GM23248 (cell line): ENCODE results near the gene MKRN3. TPM values are rescaled to one million over a fixed set of nuclear protein-coding genes. Genes with fewer than 3 reads are reported as not detected.
A peak's percentile ranks its signal among the peaks of the same experiment; 100 is the strongest.

Source experiments
- DNase-seq: peaks from one replicate; pipeline ENCODE4 v3.0.0-alpha.2; 2015
- H2AFZ ChIP-seq: fragments of 200-600 bp; sonication (generic); 2 replicates; pipeline ENCODE4 v1.6.1; 2016; ENCODE audit warnings: antibody characterized with exemption
- H3F3A ChIP-seq: fragments of 200-600 bp; sonication (generic); 2 replicates; pipeline ENCODE4 v1.6.1; 2016; ENCODE audit warnings: mild to moderate bottlenecking, antibody characterized with exemption, mixed run types; ENCODE audit not compliant: insufficient read depth
- H3K27ac ChIP-seq: fragments of 200-600 bp; sonication (generic); 2 replicates; pipeline ENCODE4 v1.5.1; 2016; ENCODE audit warnings: mild to moderate bottlenecking
- H3K27me3 ChIP-seq: fragments of 200-600 bp; sonication (generic); replicated peaks from 2 replicates; pipeline ENCODE4 v1.6.1; 2016; ENCODE audit warnings: mild to moderate bottlenecking; ENCODE audit not compliant: insufficient read depth
- H3K36me3 ChIP-seq: fragments of 200-600 bp; sonication (generic); 2 replicates; pipeline ENCODE4 v1.6.1; 2016; ENCODE audit warnings: low read depth, mild to moderate bottlenecking
- H3K4me1 ChIP-seq: fragments of 200-600 bp; sonication (generic); 2 replicates; pipeline ENCODE4 v1.6.1; 2016; ENCODE audit warnings: mild to moderate bottlenecking; ENCODE audit not compliant: insufficient read depth
- H3K4me2 ChIP-seq: fragments of 200-600 bp; sonication (generic); one replicate; pipeline ENCODE4 v1.6.1; 2016; ENCODE audit warnings: mild to moderate bottlenecking; ENCODE audit not compliant: unreplicated experiment
- H3K4me3 ChIP-seq: fragments of 200-600 bp; sonication (generic); 2 replicates; pipeline ENCODE4 v1.5.1; 2016; ENCODE audit warnings: mild to moderate bottlenecking
- H3K79me2 ChIP-seq: fragments of 200-600 bp; sonication (generic); 2 replicates; pipeline ENCODE4 v1.6.1; 2016; ENCODE audit warnings: mild to moderate bottlenecking; ENCODE audit not compliant: insufficient read depth
- H3K9ac ChIP-seq: fragments of 200-600 bp; sonication (generic); 2 replicates; pipeline ENCODE4 v1.6.1; 2016; ENCODE audit warnings: mild to moderate bottlenecking
- H3K9me2 ChIP-seq: fragments of 200-600 bp; sonication (generic); 2 replicates; pipeline ENCODE4 v1.6.1; 2016; ENCODE audit warnings: mixed run types, mild to moderate bottlenecking, moderate library complexity; ENCODE audit not compliant: insufficient read depth
- H3K9me3 ChIP-seq: fragments of 200-600 bp; sonication (generic); one replicate; pipeline ENCODE4 v1.6.1; 2017; ENCODE audit warnings: low read depth
- H4K20me1 ChIP-seq: fragments of 200-600 bp; sonication (generic); 2 replicates; pipeline ENCODE4 v1.6.0; 2016; ENCODE audit not compliant: insufficient read depth
- EZH2 ChIP-seq: fragments of 200-600 bp; sonication (generic); IDR thresholded peaks from 2 replicates; pipeline ENCODE4 v1.6.1; 2018; ENCODE audit warnings: antibody characterized with exemption, mild to moderate bottlenecking; ENCODE audit not compliant: insufficient read depth, poor library complexity, severe bottlenecking
- EZH2phosphoT487 ChIP-seq: fragments of 200-600 bp; sonication (generic); IDR thresholded peaks from 2 replicates; pipeline ENCODE4 v1.6.1; 2018; ENCODE audit warnings: antibody characterized with exemption, moderate library complexity, mild to moderate bottlenecking, low read depth; ENCODE audit not compliant: insufficient read depth
- WGBS, 2 experiments: methylation state at CpG; one replicate each; pipeline ENCODE4 v1.1.6; 2015 to 2017; ENCODE audit warnings: low lambda C conversion rate in 2 of 2, low coverage in 1 of 2; ENCODE audit errors: missing lambda C conversion rate in 2 of 2; 5-methylcytosine and 5-hydroxymethylcytosine counted together
- in situ Hi-C: fragments of 300-500 bp; cut with MboI; formaldehyde crosslinking; loops from 2 replicates; pipeline ENCODE4 v1.15.0; 2020
- polyA plus RNA-seq: library from polyadenylated mRNA; unstranded; fragments of >200 nt; fragmentation: Nextera tagmentation; extraction: Ambion mirVana; gene quantifications from 2 replicates; pipeline ENCODE4 v1.2.1, GENCODE V29; 2016
- total RNA-seq: library from RNA; depleted of rRNA; stranded (reverse); fragments of >200 nt; shearing (Covaris generic); gene quantifications from 2 replicates; pipeline ENCODE4 v1.2.3, GENCODE V29; 2014; rRNA removed

Gene MKRN3
- total RNA-seq, result 0.13 and 0.76 TPM in 2 replicates
- polyA plus RNA-seq, result 0.18 and 0.68 TPM in 2 replicates

DNA sequence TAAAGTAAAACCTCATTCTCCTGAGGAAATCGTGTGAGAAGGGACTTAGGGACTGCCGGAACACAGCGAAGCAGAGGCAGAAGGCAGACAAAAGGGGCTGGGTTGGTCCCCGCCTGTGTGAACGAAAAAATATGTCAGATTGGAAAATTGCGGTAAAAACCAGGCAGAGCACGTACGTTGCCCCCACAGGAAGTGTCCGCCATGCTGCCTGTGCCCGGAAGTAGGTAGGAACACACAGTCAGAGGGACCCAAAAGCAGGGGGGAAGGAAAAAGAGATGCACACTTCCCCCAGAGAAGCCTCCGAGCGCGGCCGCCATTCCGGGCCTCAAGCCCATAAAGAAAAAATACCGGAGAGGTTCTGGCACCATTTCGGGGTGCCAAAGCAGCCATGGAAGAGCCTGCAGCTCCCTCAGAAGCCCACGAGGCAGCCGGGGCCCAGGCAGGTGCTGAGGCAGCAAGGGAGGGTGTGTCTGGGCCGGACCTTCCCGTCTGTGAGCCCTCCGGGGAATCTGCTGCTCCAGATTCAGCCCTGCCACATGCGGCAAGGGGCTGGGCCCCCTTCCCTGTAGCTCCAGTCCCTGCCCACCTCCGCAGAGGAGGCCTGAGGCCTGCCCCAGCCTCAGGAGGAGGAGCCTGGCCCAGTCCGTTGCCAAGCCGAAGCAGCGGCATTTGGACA lies at the start of gene MKRN3:
MKRN3 (plus strand) TSS at position 280 of the 676 bp plus-strand sequence; CDS start at position 389, 109 bp downstream.
- no peaks in the 10 kb centered on the region for H3K36me3 ChIP-seq
- TF ChIP-seq EZH2 (no peak), EZH2phosphoT487 (no peak)
- H2AFZ ChIP-seq, result peak within 1 kb of the TSS; percentile 73
- 48 to 56% methylated on average over 24 to 27 of the region's 27 CpGs for WGBS, 2 experiments
- H3K4me3 ChIP-seq, result peak within 1 kb of the TSS; percentile 52
- peak; percentile 51 for DNase-seq
- H3K4me1 ChIP-seq, result no peaks in the 10 kb centered on the region
- H3K9ac ChIP-seq, result peak within 1 kb of the TSS; percentile 75
- H3K4me2 ChIP-seq, result no peak within 1 kb of the TSS
- H3F3A ChIP-seq, result no peaks in the 10 kb centered on the region
- no peaks in the 10 kb centered on the region for H3K9me2 ChIP-seq
- H4K20me1 ChIP-seq, result no peaks in the 10 kb centered on the region
- H3K27ac ChIP-seq, result no peak within 1 kb of the TSS
- in situ Hi-C loops, result no loop called here
- H3K79me2 ChIP-seq, result no peaks in the 10 kb centered on the region
- H3K27me3 ChIP-seq, result no peaks in the 10 kb centered on the region
- peaks cover 3% of the 10 kb centered on the region for H3K9me3 ChIP-seq

DNA sequence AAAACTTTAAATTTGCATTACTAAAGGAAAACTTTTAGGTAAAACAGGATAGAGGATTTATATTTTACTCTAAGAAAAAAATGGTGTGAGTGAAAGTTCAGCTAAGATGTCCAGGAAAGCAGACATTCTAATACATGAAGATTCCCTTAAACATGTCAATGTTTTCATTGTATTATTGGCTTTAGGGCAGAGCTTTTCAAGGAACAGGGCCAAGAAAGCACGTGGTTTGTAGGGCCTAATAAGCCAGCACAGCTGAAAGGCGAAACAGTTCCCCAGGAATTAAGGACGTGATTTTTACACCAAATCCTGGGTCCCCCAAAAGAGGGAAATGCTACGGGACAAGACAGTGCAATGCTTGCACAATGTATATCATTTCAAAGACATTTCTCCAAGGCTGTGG lies 48.6 kb upstream of the MKRN3 start:
- in situ Hi-C loops, result no loop called here
- H3K9me2 ChIP-seq, result no peaks in the 10 kb centered on the region
- no peaks in the 10 kb centered on the region for H3K36me3 ChIP-seq
- no peak overlapping the region for H3K4me2 ChIP-seq
- H3K9me3 ChIP-seq, result no peaks in the 10 kb centered on the region
- no peak overlapping the region for H3K27ac ChIP-seq
- no peaks in the 10 kb centered on the region for H4K20me1 ChIP-seq
- no peaks in the 10 kb centered on the region for H3K27me3 ChIP-seq
- no peak overlapping the region for H3K4me3 ChIP-seq
- TF ChIP-seq EZH2phosphoT487 (no peak), EZH2 (no peak)
- H3K9ac ChIP-seq, result no peak overlapping the region
- no peaks in the 10 kb centered on the region for H3K79me2 ChIP-seq
- no peaks in the 10 kb centered on the region for H3K4me1 ChIP-seq
- H2AFZ ChIP-seq, result no peak overlapping the region
- no peak for DNase-seq
- H3F3A ChIP-seq, result no peaks in the 10 kb centered on the region
- WGBS, 2 experiments, result 5 to 11% methylated on average over 4 of the region's 4 CpGs

DNA sequence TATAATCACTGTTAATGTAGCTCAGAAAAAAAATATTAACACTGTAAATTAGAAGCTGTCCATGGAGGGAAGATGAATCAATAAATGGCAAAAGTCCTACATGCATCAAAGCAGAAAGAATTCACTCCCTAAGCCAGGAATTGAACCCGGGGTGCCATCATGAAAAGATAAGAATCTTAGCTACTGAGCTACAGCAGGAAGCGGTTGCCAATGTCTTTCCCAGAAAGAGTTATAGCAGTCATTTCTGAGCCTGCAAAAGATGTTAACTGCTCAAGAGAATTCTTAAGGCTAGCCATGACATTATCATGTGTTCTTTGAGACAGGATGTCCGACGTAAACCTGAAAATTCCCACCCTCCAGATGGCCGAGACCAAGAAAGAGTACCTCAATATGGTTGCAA lies 47.4 kb upstream of the MKRN3 start:
- H3K4me3 ChIP-seq, result no peak overlapping the region
- H3K9ac ChIP-seq, result no peak overlapping the region
- DNase-seq, result no peak
- WGBS, 2 experiments, result 40 to 41% methylated on average over 5 of the region's 5 CpGs
- no peak overlapping the region for H3K4me2 ChIP-seq
- no peaks in the 10 kb centered on the region for H3K36me3 ChIP-seq
- no peaks in the 10 kb centered on the region for H3K9me3 ChIP-seq
- no peaks in the 10 kb centered on the region for H3K79me2 ChIP-seq
- H4K20me1 ChIP-seq, result no peaks in the 10 kb centered on the region
- H3K4me1 ChIP-seq, result no peaks in the 10 kb centered on the region
- H2AFZ ChIP-seq, result no peak overlapping the region
- H3F3A ChIP-seq, result no peaks in the 10 kb centered on the region
- in situ Hi-C loops, result no loop called here
- no peak overlapping the region for H3K27ac ChIP-seq
- no peaks in the 10 kb centered on the region for H3K27me3 ChIP-seq
- no peaks in the 10 kb centered on the region for H3K9me2 ChIP-seq
- TF ChIP-seq EZH2 (no peak), EZH2phosphoT487 (no peak)

DNA sequence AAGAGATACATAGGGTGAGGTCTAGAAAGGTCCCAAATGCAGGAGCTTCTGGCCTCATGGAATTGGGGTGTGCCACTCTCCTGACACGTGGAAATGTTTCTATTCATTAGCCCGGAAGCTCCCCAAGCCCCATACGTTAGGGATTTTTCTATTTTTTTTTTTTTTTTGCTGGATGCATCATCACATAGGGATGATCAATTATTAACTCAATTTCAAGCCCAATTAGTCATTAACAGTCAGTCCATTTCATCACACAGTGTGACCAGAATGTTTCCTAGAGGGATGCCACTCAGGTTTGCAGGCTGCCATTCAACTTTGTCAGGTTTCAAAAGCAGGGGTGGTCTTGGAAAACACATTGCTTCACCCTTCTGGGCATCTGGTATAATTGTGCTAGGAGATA lies 40.7 kb upstream of the MKRN3 start:
- H3K9me2 ChIP-seq, result no peaks in the 10 kb centered on the region
- no peak overlapping the region for H3K4me3 ChIP-seq

DNA sequence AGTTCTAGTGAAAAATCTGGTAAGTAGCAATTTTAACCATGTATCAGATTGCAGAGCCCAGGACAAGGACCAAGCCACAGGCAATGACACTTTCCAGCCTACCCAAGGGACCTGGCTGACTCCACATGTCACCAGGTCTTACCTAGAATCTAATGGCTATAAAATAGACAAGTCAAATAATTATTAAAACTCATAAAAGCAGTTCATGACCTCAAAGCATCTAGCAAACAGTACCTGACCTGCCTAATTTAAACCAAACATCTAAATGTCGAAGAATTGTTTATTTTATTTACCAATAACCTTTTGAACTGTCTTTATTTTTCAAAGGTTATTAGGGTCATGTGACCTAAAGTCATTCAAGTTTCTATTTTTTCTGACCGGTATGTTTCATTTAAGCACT lies 35.6 kb upstream of the MKRN3 start:
- no peak for DNase-seq
- Histone ChIP-seq H3K4me3 (no peak overlapping the region), H3K4me2 (no peak overlapping the region), H3K9ac (no peak overlapping the region), H2AFZ (no peak overlapping the region), H3K79me2 (no peaks in the 10 kb centered on the region), H3K27me3 (no peaks in the 10 kb centered on the region), H3F3A (no peaks in the 10 kb centered on the region), H4K20me1 (no peaks in the 10 kb centered on the region), H3K9me3 (no peaks in the 10 kb centered on the region), H3K4me1 (no peaks in the 10 kb centered on the region), H3K9me2 (no peaks in the 10 kb centered on the region), H3K27ac (no peak overlapping the region), H3K36me3 (no peaks in the 10 kb centered on the region)
- in situ Hi-C loops, result no loop called here
- WGBS, 2 experiments, result 25 to 29% methylated on average over 2 of the region's 2 CpGs
- TF ChIP-seq EZH2 (no peak), EZH2phosphoT487 (no peak)

More for the DNA sequence above, 40.7 kb upstream of the MKRN3 start:
- in situ Hi-C loops, result no loop called here
- H3K27ac ChIP-seq, result no peak overlapping the region
- no peaks in the 10 kb centered on the region for H3K4me1 ChIP-seq
- WGBS, 2 experiments, result 12 to 25% methylated on average over 3 of the region's 3 CpGs
- DNase-seq, result no peak
- no peak overlapping the region for H3K4me2 ChIP-seq
- no peaks in the 10 kb centered on the region for H3K79me2 ChIP-seq
- no peak for TF ChIP-seq EZH2phosphoT487
- H3K9me3 ChIP-seq, result no peaks in the 10 kb centered on the region
- no peaks in the 10 kb centered on the region for H3F3A ChIP-seq
- no peak overlapping the region for H2AFZ ChIP-seq
- no peaks in the 10 kb centered on the region for H3K36me3 ChIP-seq
- no peaks in the 10 kb centered on the region for H4K20me1 ChIP-seq
- no peaks in the 10 kb centered on the region for H3K27me3 ChIP-seq
- H3K9ac ChIP-seq, result no peak overlapping the region
